ENCODE data around the gene ATP2B2.

- TF ChIP-seq, protein P1, sequence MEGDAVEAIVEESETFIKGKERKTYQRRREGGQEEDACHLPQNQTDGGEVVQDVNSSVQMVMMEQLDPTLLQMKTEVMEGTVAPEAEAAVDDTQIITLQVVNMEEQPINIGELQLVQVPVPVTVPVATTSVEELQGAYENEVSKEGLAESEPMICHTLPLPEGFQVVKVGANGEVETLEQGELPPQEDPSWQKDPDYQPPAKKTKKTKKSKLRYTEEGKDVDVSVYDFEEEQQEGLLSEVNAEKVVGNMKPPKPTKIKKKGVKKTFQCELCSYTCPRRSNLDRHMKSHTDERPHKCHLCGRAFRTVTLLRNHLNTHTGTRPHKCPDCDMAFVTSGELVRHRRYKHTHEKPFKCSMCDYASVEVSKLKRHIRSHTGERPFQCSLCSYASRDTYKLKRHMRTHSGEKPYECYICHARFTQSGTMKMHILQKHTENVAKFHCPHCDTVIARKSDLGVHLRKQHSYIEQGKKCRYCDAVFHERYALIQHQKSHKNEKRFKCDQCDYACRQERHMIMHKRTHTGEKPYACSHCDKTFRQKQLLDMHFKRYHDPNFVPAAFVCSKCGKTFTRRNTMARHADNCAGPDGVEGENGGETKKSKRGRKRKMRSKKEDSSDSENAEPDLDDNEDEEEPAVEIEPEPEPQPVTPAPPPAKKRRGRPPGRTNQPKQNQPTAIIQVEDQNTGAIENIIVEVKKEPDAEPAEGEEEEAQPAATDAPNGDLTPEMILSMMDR (IDR thresholded peaks at IDR 0.05 in 2 of 3, conservative IDR thresholded peaks at IDR 0.05 in 1 of 3; ENCODE audit: borderline replicate concordance in 1 of 3, insufficient read depth in 1 of 3, low read depth in 2 of 3, low read length in 2 of 3) = no peak
- TF ChIP-seq ZNF274 (IDR thresholded peaks at IDR 0.05; ENCODE audit: low read depth, low read length) (no peak), POLR2A (IDR thresholded peaks at IDR 0.05; ENCODE audit: borderline replicate concordance, extremely low read depth, insufficient read depth, insufficient read length) (no peak), YY1 (IDR thresholded peaks at IDR 0.05; ENCODE audit: extremely low read depth, insufficient replicate concordance, low read depth, low read length) (no peak)
- TF ChIP-seq, protein P2, sequence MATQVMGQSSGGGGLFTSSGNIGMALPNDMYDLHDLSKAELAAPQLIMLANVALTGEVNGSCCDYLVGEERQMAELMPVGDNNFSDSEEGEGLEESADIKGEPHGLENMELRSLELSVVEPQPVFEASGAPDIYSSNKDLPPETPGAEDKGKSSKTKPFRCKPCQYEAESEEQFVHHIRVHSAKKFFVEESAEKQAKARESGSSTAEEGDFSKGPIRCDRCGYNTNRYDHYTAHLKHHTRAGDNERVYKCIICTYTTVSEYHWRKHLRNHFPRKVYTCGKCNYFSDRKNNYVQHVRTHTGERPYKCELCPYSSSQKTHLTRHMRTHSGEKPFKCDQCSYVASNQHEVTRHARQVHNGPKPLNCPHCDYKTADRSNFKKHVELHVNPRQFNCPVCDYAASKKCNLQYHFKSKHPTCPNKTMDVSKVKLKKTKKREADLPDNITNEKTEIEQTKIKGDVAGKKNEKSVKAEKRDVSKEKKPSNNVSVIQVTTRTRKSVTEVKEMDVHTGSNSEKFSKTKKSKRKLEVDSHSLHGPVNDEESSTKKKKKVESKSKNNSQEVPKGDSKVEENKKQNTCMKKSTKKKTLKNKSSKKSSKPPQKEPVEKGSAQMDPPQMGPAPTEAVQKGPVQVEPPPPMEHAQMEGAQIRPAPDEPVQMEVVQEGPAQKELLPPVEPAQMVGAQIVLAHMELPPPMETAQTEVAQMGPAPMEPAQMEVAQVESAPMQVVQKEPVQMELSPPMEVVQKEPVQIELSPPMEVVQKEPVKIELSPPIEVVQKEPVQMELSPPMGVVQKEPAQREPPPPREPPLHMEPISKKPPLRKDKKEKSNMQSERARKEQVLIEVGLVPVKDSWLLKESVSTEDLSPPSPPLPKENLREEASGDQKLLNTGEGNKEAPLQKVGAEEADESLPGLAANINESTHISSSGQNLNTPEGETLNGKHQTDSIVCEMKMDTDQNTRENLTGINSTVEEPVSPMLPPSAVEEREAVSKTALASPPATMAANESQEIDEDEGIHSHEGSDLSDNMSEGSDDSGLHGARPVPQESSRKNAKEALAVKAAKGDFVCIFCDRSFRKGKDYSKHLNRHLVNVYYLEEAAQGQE (IDR thresholded peaks at IDR 0.05; ENCODE audit: low read depth) = no peak
Measured at GRCh38 chr3:10454907-10455544, 50.4 kb downstream of the ATP2B2 start.

Measured in HCT116 (cell line).